GM13976 (cell line): ENCODE measurements around the gene NDUFS2.
"Not testable (repeated sequence)": the region's sequence is repeated elsewhere in the genome, so short reads cannot be mapped to it uniquely, and the experiment has no call there.

ENCODE experiments used
- DNase-seq: peaks from one replicate; pipeline ENCODE4 v3.0.0; 2012; ENCODE audit warnings: low spot score
- in situ Hi-C: fragments of 300-500 bp; cut with MboI; formaldehyde crosslinking; loops from one replicate; pipeline ENCODE4 v1.12.0; 2022; ENCODE audit warnings: low sequenced_read_pairs, mixed read lengths, inconsistent platforms; ENCODE audit not compliant: unreplicated experiment
- TF ChIP-seq, protein P1 (sequence below): IDR thresholded peaks from 2 replicates; pipeline ENCODE4 v1.5.1; 2012; ENCODE audit warnings: borderline replicate concordance, mild to moderate bottlenecking; ENCODE audit not compliant: insufficient read depth; ENCODE audit errors: extremely low read depth, missing control alignments, control extremely low read depth

NDUFS2 gene

DNA sequence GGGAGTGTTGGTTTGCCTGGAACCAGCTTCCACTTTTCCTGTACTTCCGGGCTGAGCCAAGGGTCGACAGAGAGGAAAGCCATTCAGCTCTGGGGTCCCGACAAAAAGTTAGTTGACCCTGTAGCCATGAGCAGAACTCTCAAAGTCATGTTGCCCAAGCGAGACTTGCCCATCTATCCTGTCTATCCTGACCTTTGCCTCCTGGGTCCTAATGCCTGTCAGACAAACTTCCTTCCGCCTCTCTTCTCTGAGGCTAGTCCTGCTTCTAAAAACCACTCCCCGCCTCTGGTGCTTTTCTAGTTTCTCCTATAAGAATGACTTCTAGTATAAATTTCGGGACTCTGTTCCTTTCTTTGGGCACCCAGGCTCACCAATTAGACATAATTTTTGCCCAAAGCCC is 48.7 kb downstream of the NDUFS2 start:
- TF ChIP-seq, protein P1, sequence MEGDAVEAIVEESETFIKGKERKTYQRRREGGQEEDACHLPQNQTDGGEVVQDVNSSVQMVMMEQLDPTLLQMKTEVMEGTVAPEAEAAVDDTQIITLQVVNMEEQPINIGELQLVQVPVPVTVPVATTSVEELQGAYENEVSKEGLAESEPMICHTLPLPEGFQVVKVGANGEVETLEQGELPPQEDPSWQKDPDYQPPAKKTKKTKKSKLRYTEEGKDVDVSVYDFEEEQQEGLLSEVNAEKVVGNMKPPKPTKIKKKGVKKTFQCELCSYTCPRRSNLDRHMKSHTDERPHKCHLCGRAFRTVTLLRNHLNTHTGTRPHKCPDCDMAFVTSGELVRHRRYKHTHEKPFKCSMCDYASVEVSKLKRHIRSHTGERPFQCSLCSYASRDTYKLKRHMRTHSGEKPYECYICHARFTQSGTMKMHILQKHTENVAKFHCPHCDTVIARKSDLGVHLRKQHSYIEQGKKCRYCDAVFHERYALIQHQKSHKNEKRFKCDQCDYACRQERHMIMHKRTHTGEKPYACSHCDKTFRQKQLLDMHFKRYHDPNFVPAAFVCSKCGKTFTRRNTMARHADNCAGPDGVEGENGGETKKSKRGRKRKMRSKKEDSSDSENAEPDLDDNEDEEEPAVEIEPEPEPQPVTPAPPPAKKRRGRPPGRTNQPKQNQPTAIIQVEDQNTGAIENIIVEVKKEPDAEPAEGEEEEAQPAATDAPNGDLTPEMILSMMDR, result no peak
- in situ Hi-C loops, result no loop called here
- no peak for DNase-seq

DNA sequence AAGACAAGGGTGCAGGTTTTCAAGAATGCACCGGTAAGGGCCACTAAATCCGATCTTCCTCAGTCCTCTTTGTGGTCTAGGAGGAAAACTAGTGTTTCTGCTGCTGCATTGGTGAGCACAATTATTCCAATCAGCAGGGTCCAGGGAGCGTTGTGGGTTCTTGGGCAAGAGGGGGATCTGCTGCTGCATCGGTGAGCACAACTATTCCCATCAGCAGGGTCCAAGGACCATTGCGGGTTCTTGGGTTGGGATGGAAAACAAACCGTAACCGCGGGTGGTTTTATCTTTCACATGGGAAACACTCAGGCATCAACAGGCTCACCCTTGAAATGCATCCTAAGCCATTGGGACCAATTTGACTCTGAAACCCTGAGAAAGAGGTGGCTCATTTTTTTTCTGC is 49.4 kb downstream of the NDUFS2 start:
- no peak for DNase-seq
- TF ChIP-seq, protein P1, result no peak
- in situ Hi-C loops, result no loop called here

DNA sequence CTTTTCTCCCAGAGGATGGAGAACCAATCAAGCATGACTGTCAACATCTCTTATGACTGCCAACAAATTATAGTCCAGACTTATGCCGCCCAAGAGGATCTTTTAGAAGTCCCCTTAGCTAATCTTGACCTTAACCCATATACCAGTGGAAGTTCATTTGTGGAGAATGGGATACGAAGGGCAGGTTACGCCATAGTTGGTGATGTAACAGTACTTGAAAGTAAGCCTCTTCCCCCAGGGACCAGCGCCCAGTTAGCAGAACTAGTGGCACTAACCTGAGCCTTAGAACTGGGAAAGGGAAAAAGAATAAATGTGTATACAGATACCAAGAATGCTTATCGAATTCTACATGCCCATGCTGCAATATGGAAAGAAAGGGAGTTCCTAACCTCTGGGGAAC is 53.1 kb downstream of the NDUFS2 start:
- in situ Hi-C loops, DNase-seq: not testable (repeated sequence)

DNA sequence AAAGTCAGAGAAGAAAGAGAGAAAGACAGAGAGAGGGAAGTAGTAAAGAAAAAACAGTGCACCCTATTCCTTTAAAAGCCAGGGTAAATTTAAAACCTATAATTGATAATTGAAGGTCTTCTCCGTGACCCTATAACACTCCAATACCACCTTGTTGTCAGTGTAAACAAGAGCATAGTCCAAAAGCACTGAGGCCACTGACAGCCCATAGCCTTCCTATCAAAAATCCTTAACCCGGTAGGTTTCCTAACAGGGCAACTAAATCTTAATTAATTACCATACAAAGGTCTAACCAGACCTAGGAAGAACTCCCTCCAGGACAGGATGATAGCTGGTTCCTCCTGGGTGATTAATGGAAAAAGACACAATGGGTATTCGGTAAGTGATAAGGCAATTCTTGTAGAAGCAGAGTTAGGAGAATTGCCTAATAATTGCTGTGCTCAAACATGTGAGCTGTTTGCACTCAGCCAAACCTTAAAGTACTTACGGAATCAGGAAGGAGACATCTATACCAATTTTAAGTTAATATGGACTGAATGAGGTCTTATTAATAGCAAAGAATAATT is 53.9 kb downstream of the NDUFS2 start:
- DNase-seq, in situ Hi-C loops: not testable (repeated sequence)

DNA sequence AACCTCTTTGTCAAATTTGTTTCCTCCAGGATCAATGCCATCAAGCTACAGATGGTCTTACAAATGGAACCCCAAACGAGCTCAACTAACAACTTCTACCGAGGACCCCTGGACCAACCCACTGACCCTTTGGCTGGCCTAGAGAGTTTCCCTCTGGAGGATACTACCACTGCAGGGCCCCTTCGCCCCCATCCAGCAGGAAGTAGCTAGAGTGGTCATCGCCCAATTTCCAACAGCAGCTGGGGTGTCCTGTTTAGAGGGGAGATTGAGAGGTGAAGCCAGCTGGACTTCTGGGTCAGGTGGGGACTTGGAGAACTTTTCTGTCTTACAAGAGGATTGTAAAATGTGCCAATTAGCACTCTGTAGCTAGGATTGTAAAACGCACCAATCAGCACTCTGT is 54.9 kb downstream of the NDUFS2 start:
- in situ Hi-C loops, DNase-seq: not testable (repeated sequence)

DNA sequence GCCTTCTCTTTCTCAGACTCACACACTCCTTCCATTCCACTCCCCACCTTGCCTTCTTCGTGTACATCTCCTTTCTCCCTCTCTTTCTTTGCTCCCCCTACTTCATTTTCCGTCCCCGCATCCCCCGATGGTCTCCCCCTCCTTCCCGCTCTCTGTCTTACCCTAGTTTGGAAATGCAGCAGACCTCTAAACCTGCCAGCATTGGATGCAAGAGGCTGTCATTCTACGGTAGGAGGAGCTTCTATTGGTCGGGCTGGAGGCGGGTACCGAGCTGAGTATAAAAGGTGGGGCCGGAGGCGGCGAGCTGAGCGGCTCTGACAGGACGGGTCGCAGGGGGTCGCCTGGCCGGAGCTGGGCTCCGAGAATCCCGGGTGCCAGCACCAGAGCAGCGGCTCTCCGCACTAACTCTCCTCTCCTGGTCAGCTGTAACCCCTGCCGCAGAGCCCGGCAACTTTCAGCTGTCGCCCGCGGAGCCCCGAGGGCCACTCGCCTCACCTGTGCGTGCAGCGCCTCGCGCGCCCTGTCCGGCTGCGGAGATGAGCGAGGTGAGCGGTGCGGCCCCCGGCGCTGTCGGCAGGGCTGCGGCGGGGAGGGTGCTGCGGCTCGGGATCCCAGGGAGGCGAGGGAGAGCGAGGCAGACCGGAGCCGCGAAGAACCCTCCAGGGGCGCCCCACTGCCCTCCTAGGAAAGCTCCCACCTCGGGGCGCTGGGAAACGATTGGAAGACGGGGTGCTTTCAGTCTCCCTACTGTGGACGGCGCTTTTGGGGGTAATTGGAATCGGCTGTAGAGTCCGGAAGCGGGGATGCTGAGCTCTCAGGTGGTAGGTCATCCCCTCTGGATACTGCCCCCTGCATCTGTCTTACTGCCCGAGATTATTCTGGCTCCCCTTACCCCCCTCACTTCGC is 56.5 kb downstream of the NDUFS2 start, which contains the start of gene PCP4L1:
TSS of gene PCP4L1 (plus strand) at position 307 of the 906 bp plus-strand sequence. CDS start at position 537, 230 bp downstream.
- TF ChIP-seq, protein P1, result no peak
- in situ Hi-C loops, result no loop called here
- peak; percentile 81 for DNase-seq

DNA sequence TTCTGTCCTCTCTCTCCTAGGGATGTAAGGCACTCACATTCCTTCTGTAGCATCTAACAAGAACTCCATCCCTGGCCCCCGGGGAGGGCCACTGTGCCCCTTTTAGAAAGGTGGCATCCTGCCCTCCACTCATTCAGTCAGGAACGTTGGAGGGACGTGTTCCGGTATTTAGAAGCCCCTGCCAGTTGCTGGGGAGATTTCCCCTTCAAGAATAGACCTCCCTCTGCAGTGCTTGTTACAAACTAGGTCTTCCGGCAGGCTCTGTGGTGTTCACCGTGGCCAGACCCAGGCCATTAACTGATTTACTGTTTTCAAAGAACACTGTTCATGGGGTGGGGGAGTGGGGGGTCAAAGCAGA is 57.2 kb downstream of the NDUFS2 start:
- in situ Hi-C loops, result no loop called here
- TF ChIP-seq, protein P1, result no peak
- DNase-seq, result no peak

DNA sequence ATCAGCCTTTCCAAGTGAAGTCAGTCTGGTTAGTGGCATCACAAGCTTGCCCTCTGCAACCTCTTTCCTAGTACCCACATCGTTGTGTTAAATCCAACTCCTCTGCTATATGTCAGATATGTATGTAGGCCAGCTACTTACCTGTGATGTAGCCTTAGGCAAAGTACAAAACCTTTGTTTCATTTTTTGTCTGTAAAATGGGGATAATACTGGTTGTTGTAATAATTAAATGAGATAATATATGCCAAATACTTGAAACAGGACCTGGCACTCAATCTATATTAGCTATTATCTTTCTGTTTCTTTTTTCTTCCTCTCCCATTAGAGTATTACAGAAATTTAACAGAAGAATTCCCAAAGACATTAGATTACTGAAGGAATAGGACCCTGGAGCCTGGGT is 57.6 kb downstream of the NDUFS2 start:
- TF ChIP-seq, protein P1, result no peak
- DNase-seq, result no peak
- in situ Hi-C loops, result no loop called here
